Forelimb muscle (tissue), 1 donor: Measurements from ENCODE around the gene SLC39A11. TPM values are rescaled to one million over a fixed set of nuclear protein-coding genes. Genes with fewer than 3 reads are reported as not detected.

Experiments used
- DNase-seq: peaks from one replicate; pipeline ENCODE4 v3.0.0-alpha.2; 2013; ENCODE audit warnings: low read depth
- polyA plus RNA-seq: library from polyadenylated mRNA; unstranded; fragments of 120-200 nt; gene quantifications from one replicate; pipeline ENCODE4 v1.2.1, GENCODE V29; 2013; ENCODE audit not compliant: insufficient read length

The SLC39A11 gene
- polyA plus RNA-seq, 1 donor: 11.9 TPM

DNA sequence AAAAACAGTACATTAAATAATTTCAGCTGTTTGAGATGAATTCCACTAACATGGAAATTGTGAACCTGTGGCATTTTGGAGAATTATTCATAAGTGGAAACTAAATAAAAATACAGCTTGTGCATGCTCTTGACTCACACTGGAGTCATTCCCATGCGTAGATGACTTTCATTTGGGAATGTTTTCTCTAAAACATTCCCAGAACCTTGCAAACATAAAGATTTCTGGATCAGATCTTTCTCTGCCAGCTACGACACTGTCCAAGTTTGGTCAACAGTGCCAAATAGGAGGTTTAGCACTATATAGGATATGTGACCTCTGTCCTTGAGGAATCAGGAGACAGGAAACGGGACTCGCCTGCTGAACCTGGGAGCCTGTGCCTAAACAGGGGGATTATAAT, 400.9 kb downstream of the SLC39A11 start:
- no peak for DNase-seq

DNA sequence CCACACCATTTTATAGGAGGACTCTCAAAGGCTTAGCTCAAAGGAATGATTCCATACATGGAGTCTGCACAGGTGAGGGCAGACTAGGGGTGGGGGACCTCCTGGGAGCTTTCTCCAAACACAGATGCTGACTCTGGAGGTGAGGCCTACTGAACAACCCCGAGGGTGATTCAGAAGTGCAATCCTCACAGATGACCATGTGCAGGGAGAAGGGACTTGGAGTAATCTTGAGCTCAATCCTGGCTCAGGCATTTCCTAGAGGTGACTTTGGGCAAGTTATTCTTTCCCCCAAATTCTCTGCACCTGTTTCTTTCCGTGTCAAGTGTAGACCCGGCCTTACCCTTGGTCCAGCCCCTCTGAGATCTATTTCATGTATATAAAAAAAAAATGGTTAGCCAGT, 401.5 kb downstream of the SLC39A11 start:
- no peak for DNase-seq

DNA sequence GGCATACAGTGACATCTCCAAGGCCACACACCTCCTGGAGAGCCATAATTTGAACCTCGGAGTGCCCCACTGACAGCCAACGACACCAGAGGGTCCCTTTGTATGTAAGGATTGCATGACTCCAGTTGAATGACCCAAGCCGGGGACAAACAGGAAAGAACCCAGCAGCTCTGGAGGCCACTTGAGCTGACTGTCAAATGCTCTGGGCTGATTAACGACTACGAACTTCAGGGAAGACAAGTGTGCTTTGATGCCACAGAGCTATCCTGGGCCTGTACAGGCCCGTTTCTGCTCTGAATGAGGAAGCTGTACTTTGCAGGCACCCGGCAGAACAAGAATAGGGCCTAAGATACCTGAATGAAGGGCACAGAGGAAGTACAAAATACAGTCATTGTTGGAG, 404.6 kb downstream of the SLC39A11 start:
- no peak for DNase-seq

DNA sequence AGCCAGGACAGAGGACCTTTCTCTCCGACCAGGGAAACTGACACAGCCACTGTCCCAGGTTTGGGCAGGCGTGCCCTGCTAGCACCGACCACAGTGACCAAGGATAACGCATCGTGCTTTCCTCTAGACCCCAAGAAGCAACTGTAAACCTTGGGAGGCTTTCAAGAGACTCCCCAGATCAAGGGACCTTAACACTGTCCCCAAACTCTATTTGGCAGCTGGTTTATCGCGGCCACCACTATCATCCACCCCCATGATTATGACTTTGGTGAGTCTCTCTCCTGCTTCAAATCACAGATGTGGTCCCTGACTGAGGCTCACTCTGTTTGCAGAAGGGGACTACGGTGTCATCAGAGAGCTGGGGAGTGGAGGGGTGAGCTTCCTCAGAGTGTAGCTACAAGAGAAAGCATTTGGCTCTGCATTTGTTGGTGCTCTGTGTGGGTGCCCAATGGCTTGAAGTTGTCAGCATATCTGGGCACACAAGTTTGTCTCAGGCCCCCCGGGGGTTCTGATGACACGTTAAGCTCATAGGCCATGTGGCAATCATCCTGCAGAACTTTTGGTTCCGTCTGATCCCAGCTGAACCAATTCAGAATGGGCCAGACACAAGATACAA, 408.0 kb downstream of the SLC39A11 start:
- DNase-seq: no peak

DNA sequence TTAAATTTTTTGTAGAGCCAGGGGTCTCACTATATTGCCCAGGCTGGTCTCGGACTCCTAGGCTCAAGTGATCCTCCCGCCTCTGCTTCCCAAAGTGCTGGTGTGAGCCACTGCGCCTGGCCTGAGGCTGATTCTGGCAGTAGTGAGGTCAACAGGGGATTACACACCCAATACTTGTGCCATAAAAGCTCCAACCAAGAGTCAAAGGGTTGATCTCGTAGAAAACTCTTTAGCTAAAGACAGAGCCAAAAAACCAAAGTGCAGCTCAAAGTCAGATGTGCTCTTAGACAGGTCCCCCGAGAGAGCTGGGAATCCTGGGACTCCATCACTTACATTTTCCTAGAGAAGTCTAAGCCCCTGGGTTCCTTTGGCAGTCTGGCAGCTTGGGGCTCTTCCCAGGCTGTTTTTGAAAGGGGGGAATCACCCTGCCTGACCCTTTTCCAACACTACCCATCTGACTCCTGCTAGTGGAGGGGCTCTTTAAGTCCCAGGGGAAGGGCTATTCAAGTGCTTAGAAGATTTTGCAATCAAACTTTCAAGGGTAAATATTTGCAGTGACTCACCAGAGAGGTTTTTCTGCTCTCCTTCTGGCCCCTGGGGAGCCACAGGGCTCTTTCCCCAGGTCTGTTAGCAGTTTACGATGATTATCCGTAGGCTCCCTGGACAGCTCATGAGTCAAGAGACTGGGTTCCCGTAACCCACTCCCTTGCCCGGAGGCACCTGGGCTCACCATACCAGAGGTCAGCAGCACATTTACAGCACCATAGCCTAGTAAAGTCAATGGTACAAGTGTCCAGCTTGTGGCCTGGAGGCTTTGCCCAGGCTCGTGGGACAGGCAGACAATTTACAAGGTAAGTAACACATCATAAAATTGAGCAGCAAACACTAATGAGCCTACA, 408.7 kb downstream of the SLC39A11 start:
- DNase-seq: no peak

DNA sequence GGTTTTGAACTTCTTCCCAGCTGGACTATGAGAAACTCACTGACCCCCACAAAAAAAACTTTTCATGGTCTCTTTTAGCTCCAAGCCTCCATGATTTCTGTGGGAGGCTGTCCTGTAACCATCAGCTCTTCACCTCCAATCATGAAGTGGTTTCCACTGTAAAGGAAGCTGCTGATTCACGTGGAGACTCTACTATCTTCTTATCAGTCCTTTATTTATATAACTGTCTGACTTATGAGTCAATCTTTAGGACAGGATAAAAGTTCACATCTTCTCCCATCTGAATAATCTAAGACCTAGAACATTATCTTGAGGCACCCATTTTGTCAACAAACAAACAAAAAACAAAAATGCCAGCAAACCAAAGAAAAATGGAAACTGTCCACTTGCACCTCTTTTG, 409.9 kb downstream of the SLC39A11 start:
- DNase-seq: no peak

DNA sequence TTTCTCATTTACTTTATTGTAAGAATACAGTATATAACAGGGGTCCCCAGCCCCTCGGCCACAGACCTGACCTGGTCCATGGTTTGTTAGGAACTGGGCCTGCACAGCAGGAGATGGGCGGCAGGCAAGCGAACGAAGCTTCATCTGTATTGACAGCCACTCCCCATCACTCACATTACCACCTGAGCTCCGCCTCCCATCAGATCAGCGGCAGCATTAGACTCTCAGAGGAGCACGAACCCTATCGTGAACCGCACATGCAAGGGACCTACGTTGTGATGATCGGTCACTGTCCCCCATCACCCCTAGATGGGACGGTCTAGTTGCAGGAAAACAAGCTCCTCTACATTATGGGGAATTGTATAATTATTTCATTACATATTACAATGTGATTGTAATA, 410.6 kb downstream of the SLC39A11 start:
- no peak for DNase-seq

DNA sequence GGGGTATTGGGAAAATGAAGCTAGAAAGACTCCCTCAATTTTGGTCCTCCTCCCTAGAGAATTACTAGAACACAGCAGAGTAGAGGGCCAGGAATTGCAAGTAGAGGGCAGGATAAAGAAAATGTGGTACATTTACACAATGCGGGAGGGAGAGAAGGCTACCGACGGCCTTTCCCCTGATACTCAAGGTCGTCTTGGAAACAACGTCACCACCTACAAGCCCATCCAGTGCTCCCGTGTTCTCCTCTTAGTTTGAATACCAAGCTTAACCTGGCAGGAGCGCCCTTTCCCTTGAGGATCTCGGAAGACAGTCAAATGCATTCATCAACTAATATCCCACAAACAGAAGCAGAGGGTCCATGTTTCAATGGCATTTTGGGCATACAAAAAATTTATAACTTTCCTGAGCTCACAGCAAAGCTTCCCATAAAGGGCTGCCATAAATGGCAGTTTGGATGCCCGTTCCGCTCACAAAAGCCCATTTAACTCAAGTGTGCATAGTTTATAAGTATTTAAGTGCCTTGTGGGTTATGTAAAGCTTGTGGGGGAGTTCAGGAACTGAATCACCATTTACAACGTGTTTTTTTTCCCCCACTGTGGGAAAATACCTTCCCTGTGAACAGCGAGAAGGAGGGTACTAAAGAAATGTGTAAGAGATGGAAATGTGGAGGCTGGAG, 414.6 kb downstream of the SLC39A11 start:
- DNase-seq: no peak

DNA sequence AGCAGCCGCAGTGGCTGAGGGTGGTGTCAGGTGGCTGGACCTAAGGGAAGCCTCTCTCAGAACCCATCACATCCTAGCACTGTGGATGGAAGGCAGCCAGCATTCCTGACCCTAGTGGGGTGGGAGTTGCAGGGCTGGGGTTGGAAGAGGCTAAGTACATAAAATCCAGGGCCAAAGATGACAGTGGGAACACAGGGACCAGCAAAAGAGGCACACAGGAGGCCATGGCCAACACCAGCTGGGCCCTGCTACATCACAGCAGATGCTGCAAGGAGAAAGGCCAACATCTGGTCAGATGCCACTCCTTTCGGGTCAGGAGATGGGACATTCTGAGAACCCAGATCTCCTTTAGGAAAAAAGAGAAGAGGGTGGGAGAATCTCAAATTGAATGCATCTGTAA, 415.4 kb downstream of the SLC39A11 start:
- no peak for DNase-seq

DNA sequence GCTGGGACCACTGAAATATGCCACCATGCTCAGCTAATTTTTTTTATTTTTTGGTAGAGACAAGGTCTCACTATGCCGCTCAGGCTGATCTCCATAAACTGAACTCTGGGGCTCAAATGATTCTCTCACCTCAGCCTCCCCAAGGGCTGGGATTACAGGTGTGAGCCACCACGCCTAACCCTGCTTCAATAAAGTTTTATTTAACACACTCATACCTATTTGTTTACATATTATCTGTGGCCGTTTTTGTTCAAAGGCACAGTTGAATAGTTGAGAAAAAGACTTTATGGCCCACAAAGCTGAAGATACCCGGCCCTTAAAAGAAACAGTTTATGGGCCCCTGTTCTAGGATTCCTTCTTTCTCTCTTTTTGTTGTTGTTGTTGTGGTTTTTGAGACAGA, 419.8 kb downstream of the SLC39A11 start:
- no peak for DNase-seq

DNA sequence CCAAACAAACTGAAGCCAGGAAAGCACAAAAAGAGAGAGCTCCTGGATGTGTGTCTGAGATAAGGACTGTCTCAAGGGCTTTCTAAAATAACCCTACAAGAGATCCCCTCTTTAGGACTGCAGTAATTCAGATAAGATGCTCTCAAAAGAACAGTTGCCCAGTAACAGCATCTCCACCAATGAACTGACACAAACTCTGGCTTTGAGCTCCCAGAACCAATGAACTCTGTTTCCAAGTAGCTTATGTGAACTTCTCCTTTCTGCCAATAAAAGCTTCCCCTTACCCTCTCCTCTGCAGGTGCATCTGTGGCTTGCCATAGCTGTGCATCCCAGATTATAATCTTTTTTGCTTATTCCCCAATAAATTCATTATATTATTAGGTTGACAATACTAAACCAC, 421.5 kb downstream of the SLC39A11 start:
- no peak for DNase-seq

DNA sequence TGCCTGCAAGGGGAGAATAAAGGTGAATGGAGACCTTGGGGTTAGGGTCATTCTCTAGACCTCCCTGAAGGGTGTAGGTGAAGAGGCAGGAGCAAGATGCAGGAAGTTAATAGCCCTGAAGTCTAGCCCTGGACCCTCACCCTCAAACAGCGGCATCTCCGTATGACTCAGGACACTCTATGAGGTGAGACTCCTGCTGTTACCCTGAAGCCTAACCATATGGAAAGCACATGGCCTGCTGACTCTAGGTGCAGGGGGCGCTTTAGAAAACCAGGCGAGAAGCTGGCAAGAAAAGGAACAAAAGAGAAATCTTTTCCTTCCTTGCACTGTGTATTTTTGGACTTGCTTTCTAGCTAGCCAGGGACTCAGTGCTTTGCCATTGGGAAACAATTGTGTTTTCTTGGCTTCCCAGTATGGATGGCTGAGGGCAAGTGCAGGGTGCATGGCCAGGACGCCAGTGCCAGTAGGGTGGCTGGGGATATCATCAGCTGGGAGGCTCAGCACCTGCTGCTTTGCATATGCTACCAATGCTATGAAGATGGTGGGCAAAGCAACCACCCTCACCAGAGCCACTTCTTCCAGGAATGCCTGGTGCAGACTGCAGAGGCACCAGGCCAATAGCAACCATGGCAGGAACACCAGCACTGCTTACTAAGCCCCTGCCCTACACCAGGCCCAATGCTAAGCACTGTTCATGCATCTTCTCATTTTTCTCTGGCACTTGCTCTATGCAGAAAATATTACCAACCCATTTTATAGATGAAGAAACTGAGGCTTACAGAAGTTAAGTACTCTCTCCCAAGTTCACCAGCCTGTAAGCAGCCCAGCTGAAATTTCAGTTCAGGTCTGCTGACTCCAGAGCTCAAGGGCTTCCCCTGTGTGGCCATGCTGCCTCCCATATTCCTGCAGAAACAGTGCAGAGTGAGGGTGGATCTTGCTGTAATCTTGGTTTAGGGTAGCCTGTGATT, 425.1 kb downstream of the SLC39A11 start:
- DNase-seq: no peak

DNA sequence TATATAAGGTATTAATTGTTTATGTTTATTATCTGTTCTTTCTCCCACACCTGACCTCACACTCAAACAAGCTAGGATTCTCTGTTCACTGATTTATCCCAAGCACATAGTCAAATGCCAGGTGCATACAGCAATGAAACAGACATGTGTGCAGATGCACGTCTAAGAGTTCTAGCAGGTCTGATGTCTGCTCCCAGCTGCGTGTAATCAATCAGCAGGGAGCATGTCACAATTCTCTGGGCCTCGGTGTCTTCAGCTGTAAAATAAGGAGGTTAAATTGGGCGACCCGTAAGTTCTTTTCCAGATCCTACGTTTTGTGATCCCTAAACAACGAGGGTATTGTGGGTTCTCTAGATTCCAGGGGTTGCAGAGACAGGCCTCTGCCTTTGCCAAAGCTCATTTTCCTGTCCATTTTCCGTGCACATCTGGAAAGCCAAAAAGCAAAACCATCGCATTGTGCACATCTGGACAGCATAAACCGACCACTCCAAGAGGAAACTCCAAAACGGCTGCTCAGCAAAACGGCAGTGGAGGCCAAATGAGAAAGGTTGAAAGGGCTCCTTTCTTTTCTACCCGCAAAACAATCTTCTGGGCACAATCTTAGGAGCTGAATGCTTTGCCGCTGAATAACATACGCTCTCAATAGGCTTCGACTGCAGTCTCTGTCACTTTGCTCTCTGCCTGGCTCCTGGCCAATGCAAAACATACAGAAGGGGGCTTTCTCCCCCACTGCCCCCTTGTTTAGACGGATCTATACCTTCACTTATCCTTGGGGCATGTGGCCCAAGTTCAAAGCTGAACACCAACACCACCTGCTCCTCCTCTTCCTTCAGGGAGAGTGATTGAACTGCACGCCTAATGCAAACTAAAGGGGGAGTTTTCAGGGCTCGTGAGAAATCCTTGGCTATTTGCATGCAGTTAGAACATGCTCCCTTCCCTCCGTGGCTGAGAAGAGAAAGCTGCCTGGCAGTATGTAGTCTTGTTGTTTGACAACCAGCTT, 426.3 kb downstream of the SLC39A11 start:
- peak; percentile 51 for DNase-seq

DNA sequence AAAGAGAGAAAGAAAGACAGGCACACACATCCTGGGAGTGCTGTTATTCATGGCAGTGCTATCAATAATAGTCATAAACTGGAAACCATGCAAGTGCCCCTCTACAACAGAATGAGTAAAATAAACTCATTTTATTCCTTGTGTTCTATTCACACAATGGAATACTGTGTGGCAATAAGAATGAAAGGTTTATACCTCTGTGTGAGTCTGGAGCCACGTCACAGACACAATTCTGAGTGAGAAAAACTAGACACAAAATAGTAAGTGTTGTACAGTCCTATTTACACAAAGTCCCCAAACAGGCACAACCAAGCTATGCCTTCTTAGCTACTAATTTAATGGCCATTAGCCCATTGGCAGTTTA, 429.7 kb downstream of the SLC39A11 start:
- no peak for DNase-seq

DNA sequence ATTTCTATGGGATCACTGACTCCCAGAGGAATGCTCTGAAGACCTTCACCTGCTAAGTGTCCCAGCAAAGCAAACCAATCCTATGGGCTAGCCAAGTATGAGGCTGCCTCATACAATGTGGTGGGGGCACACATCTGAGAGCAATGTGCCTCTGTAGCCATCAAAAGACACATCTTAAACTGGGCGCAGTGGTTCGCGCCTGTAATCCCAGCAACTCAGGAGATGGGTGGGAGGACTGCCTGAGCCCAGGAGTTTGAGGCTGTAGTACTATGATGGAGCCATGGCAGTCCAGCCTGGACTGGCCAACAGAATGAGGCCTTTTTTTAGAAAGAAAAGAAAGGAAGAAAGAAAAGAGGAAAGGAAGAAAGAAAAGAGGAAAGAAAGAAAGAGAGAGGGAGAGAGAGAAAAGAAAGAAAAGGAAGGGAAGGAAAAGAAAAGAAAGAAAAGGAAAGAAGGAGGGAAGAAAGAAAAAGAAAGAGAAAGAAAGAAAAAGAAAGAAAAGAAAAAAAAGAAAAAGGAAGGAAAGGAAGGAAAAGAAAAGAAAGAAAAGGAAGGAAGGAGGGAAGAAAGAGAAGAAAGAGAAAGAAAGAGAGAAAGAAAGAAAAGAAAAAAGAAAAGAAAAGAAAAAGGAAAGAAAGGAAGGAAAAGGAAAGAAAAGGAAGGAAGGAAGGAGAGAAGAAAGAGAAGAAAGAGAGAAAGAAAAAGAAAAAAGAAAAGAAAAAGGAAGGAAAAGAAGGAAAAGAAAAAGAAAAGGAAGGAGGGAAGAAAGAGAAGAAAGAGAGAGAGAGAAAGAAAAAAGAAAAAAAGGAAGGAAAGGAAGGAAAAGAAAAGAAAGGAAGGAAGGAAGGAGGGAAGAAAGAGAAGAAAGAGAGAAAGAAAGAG, 430.3 kb downstream of the SLC39A11 start:
- no peak for DNase-seq

DNA sequence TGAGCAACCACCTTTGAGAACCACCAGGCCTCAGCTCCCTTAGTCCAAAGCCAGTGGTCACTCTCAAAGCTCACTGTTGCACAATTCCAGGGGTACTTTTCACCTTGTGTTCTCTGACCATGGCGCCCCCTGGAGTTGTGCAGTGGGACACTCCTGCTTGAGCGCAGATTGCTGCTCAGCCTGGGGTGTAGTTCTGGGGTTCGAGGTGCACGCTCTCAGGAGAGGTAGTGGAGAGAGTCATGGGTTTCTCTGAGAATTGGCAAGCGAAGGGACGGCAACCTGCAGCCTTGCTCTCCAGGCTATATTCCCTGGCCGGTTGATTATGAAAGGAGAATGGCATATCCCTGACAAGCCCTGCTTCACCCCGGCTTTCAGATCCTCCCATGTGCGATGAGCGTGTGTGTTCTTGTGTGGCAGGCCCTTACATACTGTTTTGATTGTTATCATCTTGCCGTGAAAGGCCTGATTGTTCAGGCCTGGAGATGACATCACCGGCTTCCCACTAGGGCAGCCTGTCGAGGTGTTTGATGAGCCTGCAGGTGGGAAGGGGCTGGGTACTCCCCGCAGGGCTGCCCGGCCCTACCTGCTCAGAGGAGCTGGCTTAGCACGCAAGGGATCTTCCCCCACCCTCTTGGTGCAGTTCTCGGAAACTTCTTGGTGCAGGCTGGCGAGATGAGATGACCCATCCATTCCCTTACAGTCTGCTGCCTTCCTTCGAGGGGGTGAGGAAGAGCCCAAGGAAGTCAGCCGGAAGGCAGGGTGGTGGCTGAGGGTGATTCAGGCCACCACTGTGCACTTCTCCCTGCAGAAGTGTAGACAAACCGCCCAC, 431.2 kb downstream of the SLC39A11 start:
- DNase-seq: no peak

DNA sequence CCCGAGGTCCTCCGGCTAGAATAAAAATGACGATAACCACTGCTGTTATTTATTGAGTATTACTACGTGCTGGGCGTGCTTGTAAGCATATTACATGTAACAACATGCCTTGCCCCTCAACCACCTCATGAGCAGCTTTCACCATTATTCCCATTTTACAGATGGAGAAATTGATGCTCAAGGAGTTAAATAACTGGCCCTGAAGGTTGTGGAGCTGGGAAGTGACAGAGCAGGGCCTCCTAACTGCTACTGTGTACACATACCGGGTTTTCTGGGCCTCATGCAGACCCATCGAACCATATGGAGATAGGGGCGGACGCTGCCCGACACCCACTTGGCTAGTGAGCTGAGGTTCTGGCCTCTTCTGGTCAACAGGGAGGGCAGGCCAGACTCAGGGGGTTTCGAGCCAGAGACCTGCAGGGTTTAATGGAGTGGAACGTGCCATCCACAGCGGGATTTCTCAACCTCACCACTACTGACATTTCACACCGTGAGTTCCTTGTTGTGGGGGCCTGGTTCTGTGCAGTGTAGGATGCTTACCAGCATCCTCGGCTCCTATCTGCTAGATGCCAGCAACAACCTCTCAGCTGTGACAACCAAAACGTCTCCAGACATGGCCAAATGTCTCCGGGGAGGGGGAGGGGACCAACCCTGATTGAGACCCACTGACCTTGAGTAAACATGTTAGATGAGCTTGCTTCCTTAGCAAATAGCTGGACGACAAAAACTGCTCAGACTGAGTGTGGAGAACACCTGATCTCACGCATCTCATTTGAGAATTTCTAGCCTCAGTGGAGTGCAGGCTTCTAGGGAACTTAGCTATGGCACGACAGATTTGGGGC, 432.0 kb downstream of the SLC39A11 start:
- no peak for DNase-seq

DNA sequence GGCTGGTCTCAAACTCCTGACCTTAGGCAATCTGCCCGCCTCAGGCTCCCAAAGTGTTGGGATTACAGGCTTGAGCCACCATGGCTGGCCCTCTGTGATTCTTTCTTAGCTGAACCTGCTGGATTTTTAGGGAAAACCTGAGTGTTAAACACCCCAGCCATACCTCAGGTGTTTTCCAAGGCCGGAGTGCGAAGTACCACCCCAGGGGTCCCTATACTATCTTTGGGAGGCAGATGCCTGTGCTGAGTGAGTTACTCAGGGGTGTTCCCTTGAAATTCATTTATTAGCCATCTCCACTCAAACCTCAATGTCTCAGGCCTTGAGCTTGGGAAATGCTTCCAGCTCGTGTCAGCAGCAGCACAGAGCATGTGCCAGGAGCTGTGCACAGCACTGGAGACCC, 432.7 kb downstream of the SLC39A11 start:
- DNase-seq: no peak
